Measurements from ENCODE around the gene STMP1.
"Not testable (repeated sequence)": the region's sequence is repeated elsewhere in the genome, so short reads cannot be mapped to it uniquely, and the experiment has no call there.

The STMP1 gene

GRCh38 chr7:135666846-135667245 is 4.5 kb downstream of the STMP1 start:
- DNase-seq (ENCODE audit: insufficient read length): no peak
- TF ChIP-seq POLR2AphosphoS5 (IDR thresholded peaks at IDR 0.05; ENCODE audit: low read depth, low read length): no peak
- no peak for TF ChIP-seq POLR2A (IDR thresholded peaks at IDR 0.05; ENCODE audit: low read depth, low read length)
- no peak for TF ChIP-seq TAF1 (IDR thresholded peaks at IDR 0.05; ENCODE audit: borderline replicate concordance, low read depth, low read length)
- no peak for FAIRE-seq

GRCh38 chr7:135667626-135668025 is 5.3 kb downstream of the STMP1 start:
- FAIRE-seq; DNase-seq (ENCODE audit: insufficient read length): not testable (repeated sequence)

- not testable (repeated sequence) for DNase-seq (ENCODE audit: insufficient read length); FAIRE-seq
Observed at GRCh38 chr7:135668852-135669395, 6.6 kb downstream of the STMP1 start.

GRCh38 chr7:135669774-135670173 is 7.5 kb downstream of the STMP1 start:
- DNase-seq (ENCODE audit: insufficient read length) (no peak), FAIRE-seq (no peak)
- TF ChIP-seq TAF1 (IDR thresholded peaks at IDR 0.05; ENCODE audit: borderline replicate concordance, low read depth, low read length): no peak
- TF ChIP-seq POLR2A (IDR thresholded peaks at IDR 0.05; ENCODE audit: low read depth, low read length): no peak
- no peak for TF ChIP-seq POLR2AphosphoS5 (IDR thresholded peaks at IDR 0.05; ENCODE audit: low read depth, low read length)

- TF ChIP-seq POLR2A (IDR thresholded peaks at IDR 0.05; ENCODE audit: low read depth, low read length): no peak
- DNase-seq (ENCODE audit: insufficient read length) (no peak), FAIRE-seq (no peak)
Observed at GRCh38 chr7:135670179-135670578, 7.9 kb downstream of the STMP1 start.

GRCh38 chr7:135672560-135673359 is 10.4 kb downstream of the STMP1 start:
- FAIRE-seq: peak; percentile 87
- TF ChIP-seq POLR2AphosphoS5 (IDR thresholded peaks at IDR 0.05; ENCODE audit: low read depth, low read length) (no peak), POLR2A (IDR thresholded peaks at IDR 0.05; ENCODE audit: low read depth, low read length) (no peak), TAF1 (IDR thresholded peaks at IDR 0.05; ENCODE audit: borderline replicate concordance, low read depth, low read length) (no peak)
- no peak for DNase-seq (ENCODE audit: insufficient read length)

- no peak for DNase-seq (ENCODE audit: insufficient read length)
- FAIRE-seq: no peak
- TF ChIP-seq POLR2AphosphoS5 (IDR thresholded peaks at IDR 0.05; ENCODE audit: low read depth, low read length) (no peak), POLR2A (IDR thresholded peaks at IDR 0.05; ENCODE audit: low read depth, low read length) (no peak), TAF1 (IDR thresholded peaks at IDR 0.05; ENCODE audit: borderline replicate concordance, low read depth, low read length) (no peak)
Observed at GRCh38 chr7:135673360-135673706, 11.0 kb downstream of the STMP1 start.

GRCh38 chr7:135678612-135679575 is 16.6 kb downstream of the STMP1 start:
- TF ChIP-seq POLR2A (IDR thresholded peaks at IDR 0.05; ENCODE audit: low read depth, low read length): no peak
- no peak for TF ChIP-seq TAF1 (IDR thresholded peaks at IDR 0.05; ENCODE audit: borderline replicate concordance, low read depth, low read length)
- no peak for TF ChIP-seq POLR2AphosphoS5 (IDR thresholded peaks at IDR 0.05; ENCODE audit: low read depth, low read length)
- DNase-seq (ENCODE audit: insufficient read length) (no peak), FAIRE-seq (no peak)

- FAIRE-seq: no peak
- no peak for DNase-seq (ENCODE audit: insufficient read length)
- TF ChIP-seq POLR2AphosphoS5 (IDR thresholded peaks at IDR 0.05; ENCODE audit: low read depth, low read length) (no peak), POLR2A (IDR thresholded peaks at IDR 0.05; ENCODE audit: low read depth, low read length) (no peak), TAF1 (IDR thresholded peaks at IDR 0.05; ENCODE audit: borderline replicate concordance, low read depth, low read length) (no peak)
Observed at GRCh38 chr7:135681762-135682161, 19.4 kb downstream of the STMP1 start.

- DNase-seq (ENCODE audit: insufficient read length) (no peak), FAIRE-seq (no peak)
- TF ChIP-seq POLR2A (IDR thresholded peaks at IDR 0.05; ENCODE audit: low read depth, low read length) (no peak), TAF1 (IDR thresholded peaks at IDR 0.05; ENCODE audit: borderline replicate concordance, low read depth, low read length) (no peak), POLR2AphosphoS5 (IDR thresholded peaks at IDR 0.05; ENCODE audit: low read depth, low read length) (no peak)
Observed at GRCh38 chr7:135682191-135682590, 19.9 kb downstream of the STMP1 start.

GRCh38 chr7:135683609-135684008 is 21.3 kb downstream of the STMP1 start:
- no peak for FAIRE-seq
- no peak for DNase-seq (ENCODE audit: insufficient read length)
- TF ChIP-seq POLR2A (IDR thresholded peaks at IDR 0.05; ENCODE audit: low read depth, low read length) (no peak), POLR2AphosphoS5 (IDR thresholded peaks at IDR 0.05; ENCODE audit: low read depth, low read length) (no peak), TAF1 (IDR thresholded peaks at IDR 0.05; ENCODE audit: borderline replicate concordance, low read depth, low read length) (no peak)

- DNase-seq (ENCODE audit: insufficient read length) (no peak), FAIRE-seq (no peak)
- TF ChIP-seq POLR2AphosphoS5 (IDR thresholded peaks at IDR 0.05; ENCODE audit: low read depth, low read length) (no peak), POLR2A (IDR thresholded peaks at IDR 0.05; ENCODE audit: low read depth, low read length) (no peak), TAF1 (IDR thresholded peaks at IDR 0.05; ENCODE audit: borderline replicate concordance, low read depth, low read length) (no peak)
Observed at GRCh38 chr7:135684136-135684535, 21.8 kb downstream of the STMP1 start.

Measured in GM12892 (cell line).